ENCODE measurements around the gene ENO2.

The ENO2 gene

GRCh38 chr12:6965714-6966113 lies 51.3 kb downstream of the ENO2 start:
- DNase-seq (ENCODE audit: low read depth): no peak
- no peak for TF ChIP-seq CTCF (IDR thresholded peaks at IDR 0.05; ENCODE audit: control insufficient read depth, insufficient read depth, low read depth, low read length, missing control alignments)
- H3K4me3 ChIP-seq (ENCODE audit: control insufficient read depth, low read depth, low read length): no peak overlapping the region

GRCh38 chr12:6966351-6966750 lies 52.0 kb downstream of the ENO2 start:
- H3K4me3 ChIP-seq (ENCODE audit: control insufficient read depth, low read depth, low read length): no peak overlapping the region
- no peak for DNase-seq (ENCODE audit: low read depth)
- TF ChIP-seq CTCF (IDR thresholded peaks at IDR 0.05; ENCODE audit: control insufficient read depth, insufficient read depth, low read depth, low read length, missing control alignments): no peak

- H3K4me3 ChIP-seq (ENCODE audit: control insufficient read depth, low read depth, low read length): no peak overlapping the region
- no peak for DNase-seq (ENCODE audit: low read depth)
- TF ChIP-seq CTCF (IDR thresholded peaks at IDR 0.05; ENCODE audit: control insufficient read depth, insufficient read depth, low read depth, low read length, missing control alignments): no peak
Measured at GRCh38 chr12:6967651-6968100, 53.3 kb downstream of the ENO2 start.

DNA sequence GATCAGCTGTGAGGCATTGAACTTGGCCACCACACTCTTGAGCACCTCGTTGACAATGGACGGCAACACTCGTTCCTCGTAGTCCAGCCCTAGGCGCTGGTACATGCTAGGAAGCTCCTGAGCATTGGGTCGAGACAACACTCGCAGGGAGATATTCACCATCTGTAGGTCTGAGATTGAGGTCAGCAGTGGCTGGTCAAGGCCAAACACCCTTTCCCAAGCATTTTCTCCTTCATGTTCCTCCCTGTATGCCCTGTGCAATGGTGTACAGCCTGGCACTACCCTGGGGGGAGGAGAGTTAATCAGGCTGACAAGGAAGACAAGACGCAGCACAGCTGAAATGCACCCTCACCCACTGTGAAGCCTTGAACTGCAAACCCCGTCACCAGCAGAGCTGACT lies 54.0 kb downstream of the ENO2 start:
- TF ChIP-seq CTCF (IDR thresholded peaks at IDR 0.05; ENCODE audit: control insufficient read depth, insufficient read depth, low read depth, low read length, missing control alignments): no peak
- H3K4me3 ChIP-seq (ENCODE audit: control insufficient read depth, low read depth, low read length): no peak overlapping the region
- DNase-seq (ENCODE audit: low read depth): no peak

DNA sequence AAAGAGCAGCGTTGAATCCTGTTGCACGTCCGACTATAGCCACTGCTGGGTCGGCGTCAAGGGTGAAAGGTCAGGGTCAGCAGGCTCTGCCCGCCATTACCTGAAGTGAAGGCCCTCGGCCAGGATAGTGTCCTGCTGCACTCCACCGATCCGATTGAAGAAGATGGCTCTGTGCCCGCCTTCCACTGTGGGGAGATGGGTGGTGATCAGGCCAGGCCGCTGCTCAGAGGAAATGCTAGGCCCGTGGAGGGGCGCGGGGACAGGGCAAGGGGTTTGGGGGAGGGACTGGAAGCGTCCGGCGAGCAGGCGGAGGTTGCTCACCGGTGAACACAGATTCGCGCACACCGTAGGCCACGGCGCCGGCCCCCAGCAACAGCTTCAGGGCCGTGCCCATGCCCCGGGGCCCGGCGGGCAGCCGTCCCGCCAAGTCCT lies 55.7 kb downstream of the ENO2 start:
- DNase-seq (ENCODE audit: low read depth): no peak
- peak overlapping the region; percentile 95 for H3K4me3 ChIP-seq (ENCODE audit: control insufficient read depth, low read depth, low read length)
- no peak for TF ChIP-seq CTCF (IDR thresholded peaks at IDR 0.05; ENCODE audit: control insufficient read depth, insufficient read depth, low read depth, low read length, missing control alignments)

All from AG09309 (cell line).